Endodermal cell (in vitro differentiated cells): ENCODE data around the gene KCNN1. TPM values are rescaled to one million over a fixed set of nuclear protein-coding genes. Genes with fewer than 3 reads are reported as not detected.

Experiments used
- DNase-seq: peaks from one replicate; pipeline ENCODE4 v3.0.0-alpha.2; 2017
- H3K27ac ChIP-seq: 2 replicates; pipeline ENCODE4 v1.5.1; 2013; ENCODE audit warnings: mild to moderate bottlenecking, low read depth, low read length, moderate library complexity
- H3K27me3 ChIP-seq: 2 replicates; pipeline ENCODE4 v1.6.1; 2013; ENCODE audit warnings: mild to moderate bottlenecking, low read length, moderate library complexity; ENCODE audit not compliant: insufficient read depth, control insufficient read depth, poor library complexity, severe bottlenecking
- H3K36me3 ChIP-seq: 2 replicates; pipeline ENCODE4 v1.7.0; 2013; ENCODE audit warnings: mild to moderate bottlenecking, low read length, moderate library complexity; ENCODE audit not compliant: control insufficient read depth, insufficient read depth
- H3K4me1 ChIP-seq: one replicate; pipeline ENCODE4 v1.7.0; 2013; ENCODE audit warnings: low read length; ENCODE audit not compliant: control insufficient read depth, insufficient read depth
- H3K4me3 ChIP-seq: 2 replicates; pipeline ENCODE4 v1.5.1; 2013; ENCODE audit warnings: mild to moderate bottlenecking, low read length, moderate library complexity
- H3K9ac ChIP-seq: 2 replicates; pipeline ENCODE4 v1.6.1; 2013; ENCODE audit warnings: mild to moderate bottlenecking, low read length, moderate library complexity; ENCODE audit not compliant: poor library complexity, severe bottlenecking; ENCODE audit errors: extremely low read depth
- H3K9me3 ChIP-seq: 2 replicates; pipeline ENCODE4 v1.6.1; 2013; ENCODE audit warnings: mild to moderate bottlenecking, low read length, moderate library complexity; ENCODE audit not compliant: control insufficient read depth
- H3K27ac Mint-ChIP-seq: 2 replicates; pipeline ENCODE4 v1.8.0; 2020; ENCODE audit warnings: mixed read lengths
- H3K27me3 Mint-ChIP-seq: 2 replicates; pipeline ENCODE4 v1.8.0; 2021; ENCODE audit warnings: mild to moderate bottlenecking, mixed read lengths; ENCODE audit not compliant: insufficient read depth
- H3K36me3 Mint-ChIP-seq: 2 replicates; pipeline ENCODE4 v1.8.0; 2020; ENCODE audit warnings: low read depth, mixed read lengths
- H3K4me1 Mint-ChIP-seq: 2 replicates; pipeline ENCODE4 v1.8.0; 2020; ENCODE audit warnings: mixed read lengths
- H3K4me3 Mint-ChIP-seq: 2 replicates; pipeline ENCODE4 v1.8.0; 2020; ENCODE audit warnings: mild to moderate bottlenecking, moderate library complexity, mixed read lengths
- H3K9me3 Mint-ChIP-seq: 2 replicates; pipeline ENCODE4 v1.8.0; 2020; ENCODE audit warnings: mild to moderate bottlenecking, mixed read lengths
- CTCF ChIP-seq: fragments of 200-600 bp; sonication (generic); conservative IDR thresholded peaks from 2 replicates; pipeline ENCODE4 v1.5.0; 2021; ENCODE audit warnings: antibody characterized with exemption, mild to moderate bottlenecking
- WGBS, 2 experiments: methylation state at CpG; one replicate each; pipeline versions ENCODE4 v1.1.5 to v1.1.7; 2013; ENCODE audit warnings: missing lambda C conversion rate in 2 of 2, mixed read lengths in 1 of 2; ENCODE audit not compliant: insufficient coverage in 1 of 2, insufficient read length in 1 of 2; 5-methylcytosine and 5-hydroxymethylcytosine counted together
- total RNA-seq, 2 donors: library from RNA; stranded (reverse); fragmentation: NEBNext Ultra II Directional in 1 of 2; extraction: Animal tissue kit (Norgen Biotek cat#: 25700) in 1 of 2; gene quantifications; 2 replicates in 1 of 2; 3 replicates in 1 of 2; pipeline ENCODE4 v1.2.1, GENCODE V29; 2021

KCNN1 gene
- total RNA-seq, 2 donors from 2014 or later, result 5.8 to 8.2 TPM

- TF ChIP-seq CTCF, result no peak
- H3K4me1 Mint-ChIP-seq, result peaks cover 18% of the 10 kb centered on the region
- H3K27ac Mint-ChIP-seq, result no peak overlapping the region
- no peak for DNase-seq
- Histone ChIP-seq H3K9me3 (no peaks in the 10 kb centered on the region), H3K27me3 (peaks cover 47% of the 10 kb centered on the region), H3K9ac (no peak overlapping the region), H3K36me3 (no peaks in the 10 kb centered on the region), H3K27ac (no peak overlapping the region), H3K4me1 (peaks cover 3% of the 10 kb centered on the region), H3K4me3 (no peak overlapping the region)
- H3K4me3 Mint-ChIP-seq, result no peak overlapping the region
- no peaks in the 10 kb centered on the region for H3K9me3 Mint-ChIP-seq
- H3K27me3 Mint-ChIP-seq, result peaks cover 67% of the 10 kb centered on the region
- 78 to 92% methylated on average over 4 to 7 of the region's 7 CpGs for WGBS, 2 experiments
- no peaks in the 10 kb centered on the region for H3K36me3 Mint-ChIP-seq
Measured at GRCh38 chr19:17954401-17954800, 12.5 kb upstream of the KCNN1 start.

DNA sequence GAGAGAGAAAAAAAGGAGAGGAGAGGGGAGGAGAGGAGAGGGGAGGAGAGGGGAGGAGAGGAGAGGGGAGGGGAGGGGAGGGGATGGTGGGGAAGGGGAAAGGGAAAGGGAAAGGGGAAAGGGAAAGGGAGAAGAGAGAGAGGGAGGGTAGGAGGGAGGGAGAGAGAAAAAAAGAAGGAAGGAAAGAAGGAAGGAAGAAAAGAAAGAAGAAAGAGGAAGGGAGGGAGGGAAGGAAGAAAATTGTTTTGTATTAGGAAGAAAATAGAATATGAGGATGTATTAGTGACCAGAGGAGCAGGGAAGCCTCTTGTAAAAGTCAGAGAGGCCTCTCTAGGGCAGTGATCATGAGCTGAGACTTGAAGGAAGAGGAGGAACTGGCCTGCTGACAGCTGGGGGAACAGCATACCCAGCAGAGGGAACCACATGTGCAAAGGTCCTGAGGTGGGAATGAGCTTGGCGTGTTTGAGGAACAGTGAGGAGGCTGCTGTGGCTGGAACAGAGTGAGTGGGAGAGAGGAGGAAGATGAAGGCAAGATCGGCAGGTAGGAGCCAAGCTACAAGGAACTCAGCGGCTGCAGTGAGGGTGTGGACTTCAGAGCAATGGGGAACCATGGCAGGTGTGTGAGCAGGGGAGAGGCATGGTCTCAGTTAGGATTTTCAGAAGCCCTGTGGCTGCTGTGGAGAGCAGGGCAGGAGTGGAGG, 9.6 kb upstream of the KCNN1 start:
- DNase-seq, result no peak
- Histone ChIP-seq H3K27me3 (peaks cover 18% of the 10 kb centered on the region), H3K9me3 (no peaks in the 10 kb centered on the region), H3K27ac (no peak overlapping the region), H3K9ac (no peak overlapping the region), H3K4me1 (peaks cover 3% of the 10 kb centered on the region), H3K36me3 (no peaks in the 10 kb centered on the region), H3K4me3 (no peak overlapping the region)
- Mint-ChIP-seq H3K9me3 (no peaks in the 10 kb centered on the region), H3K27ac (peak overlapping the region; percentile 16), H3K27me3 (peaks cover 42% of the 10 kb centered on the region), H3K4me1 (peaks cover 8% of the 10 kb centered on the region), H3K36me3 (no peaks in the 10 kb centered on the region), H3K4me3 (no peak overlapping the region)
- no peak for TF ChIP-seq CTCF
- 93 to 94% methylated on average over 3 of the region's 3 CpGs for WGBS, 2 experiments

GRCh38 chr19:17957885-17958284, 9.0 kb upstream of the KCNN1 start:
- no peak overlapping the region for H3K4me3 Mint-ChIP-seq
- H3K9me3 Mint-ChIP-seq, result no peaks in the 10 kb centered on the region

More at GRCh38 chr19:17957885-17958284, 9.0 kb upstream of the KCNN1 start:
- no peak overlapping the region for H3K27ac ChIP-seq
- H3K4me1 Mint-ChIP-seq, result peaks cover 8% of the 10 kb centered on the region
- no peak overlapping the region for H3K27ac Mint-ChIP-seq
- H3K9ac ChIP-seq, result no peak overlapping the region
- H3K36me3 Mint-ChIP-seq, result no peaks in the 10 kb centered on the region
- H3K27me3 ChIP-seq, result peaks cover 12% of the 10 kb centered on the region
- DNase-seq, result no peak
- peaks cover 38% of the 10 kb centered on the region for H3K27me3 Mint-ChIP-seq
- H3K36me3 ChIP-seq, result no peaks in the 10 kb centered on the region
- TF ChIP-seq CTCF, result no peak
- no peaks in the 10 kb centered on the region for H3K9me3 ChIP-seq
- H3K4me1 ChIP-seq, result peaks cover 3% of the 10 kb centered on the region
- no peak overlapping the region for H3K4me3 ChIP-seq
